Nephron (organoid): Measurements from ENCODE around the gene LCLAT1.

Experiments used
- H3K27ac Mint-ChIP-seq, 3 experiments: 2 replicates each; pipeline ENCODE4 v1.8.0; 2020; ENCODE audit warnings: mixed read lengths in 3 of 3, mild to moderate bottlenecking in 2 of 3, moderate library complexity in 1 of 3
- H3K27me3 Mint-ChIP-seq: 2 replicates; pipeline ENCODE4 v1.8.0; 2021; ENCODE audit warnings: low read depth, mild to moderate bottlenecking, moderate library complexity, mixed read lengths
- H3K36me3 Mint-ChIP-seq: 2 replicates; pipeline ENCODE4 v1.8.0; 2020; ENCODE audit warnings: low read depth, mixed read lengths
- H3K4me1 Mint-ChIP-seq: 2 replicates; pipeline ENCODE4 v1.8.0; 2020; ENCODE audit warnings: mixed read lengths
- H3K4me3 Mint-ChIP-seq, 3 experiments: 2 replicates each; pipeline ENCODE4 v1.8.0; 2020; ENCODE audit warnings: mild to moderate bottlenecking in 3 of 3, mixed read lengths in 3 of 3, moderate library complexity in 2 of 3
- H3K9me3 Mint-ChIP-seq: 2 replicates; pipeline ENCODE4 v1.8.0; 2020; ENCODE audit warnings: mixed read lengths
- CTCF ChIP-seq, 3 experiments: fragments of 200-600 bp; sonication (generic); IDR thresholded peaks; one replicate each; pipeline ENCODE4 v1.5.0; 2021; ENCODE audit warnings: antibody characterized with exemption in 3 of 3; ENCODE audit not compliant: unreplicated experiment in 3 of 3

LCLAT1 gene

GRCh38 chr2:30480703-30481322, 33.8 kb downstream of the LCLAT1 start:
- Mint-ChIP-seq H3K4me3 (no peak overlapping the region), H3K36me3 (peaks cover 24% of the 10 kb centered on the region), H3K4me1 (peaks cover 20% of the 10 kb centered on the region), H3K27ac (peak overlapping the region in 1 of 3 experiments; percentile 40), H3K9me3 (no peaks in the 10 kb centered on the region), H3K27me3 (no peaks in the 10 kb centered on the region)
- no peak for TF ChIP-seq CTCF (IDR thresholded peaks at IDR 0.05; ENCODE audit: unreplicated experiment in 3 of 3)

GRCh38 chr2:30481323-30481800, 34.3 kb downstream of the LCLAT1 start:
- Mint-ChIP-seq H3K4me3 (no peak overlapping the region), H3K27ac (peak overlapping the region in 1 of 3 experiments; percentile 40), H3K4me1 (peaks cover 20% of the 10 kb centered on the region)

GRCh38 chr2:30482011-30482410, 35.0 kb downstream of the LCLAT1 start:
- H3K36me3 Mint-ChIP-seq = peaks cover 24% of the 10 kb centered on the region
- H3K4me3 Mint-ChIP-seq = no peak overlapping the region
- H3K4me1 Mint-ChIP-seq = peaks cover 20% of the 10 kb centered on the region
- no peaks in the 10 kb centered on the region for H3K27me3 Mint-ChIP-seq
- TF ChIP-seq CTCF (IDR thresholded peaks at IDR 0.05; ENCODE audit: unreplicated experiment in 3 of 3) = no peak
- no peaks in the 10 kb centered on the region for H3K9me3 Mint-ChIP-seq
- H3K27ac Mint-ChIP-seq = no peak overlapping the region

More at GRCh38 chr2:30481323-30481800, 34.3 kb downstream of the LCLAT1 start:
- no peak for TF ChIP-seq CTCF (IDR thresholded peaks at IDR 0.05; ENCODE audit: unreplicated experiment in 3 of 3)
- Mint-ChIP-seq H3K27me3 (no peaks in the 10 kb centered on the region), H3K9me3 (no peaks in the 10 kb centered on the region), H3K36me3 (peaks cover 24% of the 10 kb centered on the region)

- H3K4me3 Mint-ChIP-seq = no peak overlapping the region
These were observed 37.1 kb downstream of the LCLAT1 start for GRCh38 chr2:30484145-30484544.

GRCh38 chr2:30484995-30485394, 37.9 kb downstream of the LCLAT1 start:
- H3K27me3 Mint-ChIP-seq = no peaks in the 10 kb centered on the region
- no peak overlapping the region for H3K4me3 Mint-ChIP-seq
- no peaks in the 10 kb centered on the region for H3K9me3 Mint-ChIP-seq
- H3K27ac Mint-ChIP-seq = no peak overlapping the region
- TF ChIP-seq CTCF (IDR thresholded peaks at IDR 0.05; ENCODE audit: unreplicated experiment in 3 of 3) = no peak
- peaks cover 4% of the 10 kb centered on the region for H3K36me3 Mint-ChIP-seq
- peaks cover 22% of the 10 kb centered on the region for H3K4me1 Mint-ChIP-seq

More at GRCh38 chr2:30484145-30484544, 37.1 kb downstream of the LCLAT1 start:
- Mint-ChIP-seq H3K9me3 (no peaks in the 10 kb centered on the region), H3K27ac (no peak overlapping the region), H3K4me1 (peaks cover 22% of the 10 kb centered on the region), H3K27me3 (no peaks in the 10 kb centered on the region), H3K36me3 (peaks cover 9% of the 10 kb centered on the region)
- no peak for TF ChIP-seq CTCF (IDR thresholded peaks at IDR 0.05; ENCODE audit: unreplicated experiment in 3 of 3)

GRCh38 chr2:30486655-30487054, 39.6 kb downstream of the LCLAT1 start:
- no peaks in the 10 kb centered on the region for H3K9me3 Mint-ChIP-seq
- no peaks in the 10 kb centered on the region for H3K36me3 Mint-ChIP-seq
- H3K27ac Mint-ChIP-seq = no peak overlapping the region
- H3K4me1 Mint-ChIP-seq = peaks cover 15% of the 10 kb centered on the region
- TF ChIP-seq CTCF (IDR thresholded peaks at IDR 0.05; ENCODE audit: unreplicated experiment in 3 of 3) = no peak
- no peak overlapping the region for H3K4me3 Mint-ChIP-seq
- H3K27me3 Mint-ChIP-seq = no peaks in the 10 kb centered on the region
